ENCODE data around the gene KLHL24.

DNA sequence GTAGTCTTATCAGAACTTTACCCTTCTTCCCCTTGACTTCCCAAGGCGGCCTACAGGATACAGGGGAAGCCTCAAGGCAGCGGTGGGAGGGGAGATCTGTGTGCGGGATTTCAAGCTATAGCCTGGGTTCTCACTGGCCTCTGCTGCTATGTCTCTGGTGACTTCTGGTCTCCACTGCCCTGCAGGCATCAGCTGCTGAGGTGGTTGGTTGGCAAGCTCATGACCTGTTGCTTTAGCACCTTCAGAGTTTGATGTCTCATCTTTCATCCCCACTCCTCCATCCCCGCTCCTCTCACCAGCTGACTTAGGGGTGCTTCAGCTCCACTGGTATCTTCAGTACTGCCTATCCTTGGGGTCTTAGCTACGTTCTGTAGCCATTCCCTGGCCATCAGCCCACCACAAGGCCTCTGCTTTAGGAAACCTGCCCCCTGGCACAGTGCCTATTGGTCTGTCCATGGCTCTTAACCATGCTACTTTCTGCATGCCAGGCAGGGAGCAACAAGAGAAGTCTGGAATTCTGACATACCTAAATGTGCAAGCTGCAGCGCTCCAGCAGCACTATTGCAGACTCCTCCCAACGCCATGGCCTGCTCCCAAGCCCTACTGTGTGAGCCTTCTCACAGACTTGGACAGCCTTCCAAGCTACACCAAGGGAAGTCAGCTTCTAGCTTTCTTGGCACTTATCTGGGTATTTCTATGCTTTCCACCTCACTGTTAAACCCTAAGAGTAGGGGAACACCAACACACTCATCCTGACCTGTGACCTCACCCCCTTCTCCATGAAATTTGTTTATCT lies 60.3 kb downstream of the KLHL24 start:
- TF ChIP-seq ZFX (IDR thresholded peaks at IDR 0.05; ENCODE audit: borderline replicate concordance) = no peak
- TF ChIP-seq, protein P1, sequence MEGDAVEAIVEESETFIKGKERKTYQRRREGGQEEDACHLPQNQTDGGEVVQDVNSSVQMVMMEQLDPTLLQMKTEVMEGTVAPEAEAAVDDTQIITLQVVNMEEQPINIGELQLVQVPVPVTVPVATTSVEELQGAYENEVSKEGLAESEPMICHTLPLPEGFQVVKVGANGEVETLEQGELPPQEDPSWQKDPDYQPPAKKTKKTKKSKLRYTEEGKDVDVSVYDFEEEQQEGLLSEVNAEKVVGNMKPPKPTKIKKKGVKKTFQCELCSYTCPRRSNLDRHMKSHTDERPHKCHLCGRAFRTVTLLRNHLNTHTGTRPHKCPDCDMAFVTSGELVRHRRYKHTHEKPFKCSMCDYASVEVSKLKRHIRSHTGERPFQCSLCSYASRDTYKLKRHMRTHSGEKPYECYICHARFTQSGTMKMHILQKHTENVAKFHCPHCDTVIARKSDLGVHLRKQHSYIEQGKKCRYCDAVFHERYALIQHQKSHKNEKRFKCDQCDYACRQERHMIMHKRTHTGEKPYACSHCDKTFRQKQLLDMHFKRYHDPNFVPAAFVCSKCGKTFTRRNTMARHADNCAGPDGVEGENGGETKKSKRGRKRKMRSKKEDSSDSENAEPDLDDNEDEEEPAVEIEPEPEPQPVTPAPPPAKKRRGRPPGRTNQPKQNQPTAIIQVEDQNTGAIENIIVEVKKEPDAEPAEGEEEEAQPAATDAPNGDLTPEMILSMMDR (IDR thresholded peaks at IDR 0.05) = no peak
